Measurements from ENCODE around the gene ATG10.

- TF ChIP-seq POLR2AphosphoS5 (IDR thresholded peaks at IDR 0.05; ENCODE audit: low read depth, low read length) (no peak), CEBPB (IDR thresholded peaks at IDR 0.05; ENCODE audit: low read depth, low read length) (no peak), POLR2A (IDR thresholded peaks at IDR 0.05; ENCODE audit: control extremely low read depth in 1 of 2, low read depth in 2 of 2, low read length in 2 of 2) (no peak), EZH2 (IDR thresholded peaks at IDR 0.05; ENCODE audit: low read depth, low read length, severe bottlenecking) (no peak), CTCF (IDR thresholded peaks at IDR 0.05; ENCODE audit: control extremely low read depth in 1 of 3, insufficient read depth in 1 of 3, low read depth in 1 of 3, low read length in 3 of 3) (no peak), SP1 (IDR thresholded peaks at IDR 0.05; ENCODE audit: low read depth, low read length) (no peak), SIN3A (conservative IDR thresholded peaks at IDR 0.05 in 1 of 2, IDR thresholded peaks at IDR 0.05 in 1 of 2; ENCODE audit: low read depth in 1 of 2, low read length in 2 of 2) (no peak), CHD2 (IDR thresholded peaks at IDR 0.05; ENCODE audit: low read length) (no peak), KDM5A (IDR thresholded peaks at IDR 0.05; ENCODE audit: low read length) (no peak)
Measured at GRCh38 chr5:82044010-82044409, 72.2 kb downstream of the ATG10 start.

Data from H1 (cell line).